ENCODE measurements around the gene LYZL4.

The LYZL4 gene

GRCh38 chr3:42375121-42375800 lies 35.1 kb downstream of the LYZL4 start:
- Histone ChIP-seq H3K27ac (replicated peaks) (peak overlapping the region; percentile 86), H3K4me3 (replicated peaks; ENCODE audit: insufficient read depth, low read length) (no peak overlapping the region), H3K27me3 (ENCODE audit: insufficient read depth, poor library complexity, severe bottlenecking) (no peaks in the 10 kb centered on the region)
- 0 out of 2 replicates have a peak, but pooled peaks have one; percentile 26 for TF ChIP-seq POLR2AphosphoS5 (IDR thresholded peaks at IDR 0.05; ENCODE audit: low read depth)
- peak; percentile 86; the same call in 1 of the 2 replicates for TF ChIP-seq SPI1 (IDR thresholded peaks at IDR 0.05; ENCODE audit: borderline replicate concordance, low read depth)
- no peak for TF ChIP-seq CTCF (IDR thresholded peaks at IDR 0.05; ENCODE audit: insufficient read depth, low read length)
- DNase-seq (ENCODE audit: low read depth in 1 of 2, low spot score in 1 of 2) = peak; percentile 41 to 80

GRCh38 chr3:42371776-42372175 lies 38.6 kb downstream of the LYZL4 start:
- Histone ChIP-seq H3K27me3 (ENCODE audit: insufficient read depth, poor library complexity, severe bottlenecking) (no peaks in the 10 kb centered on the region), H3K4me3 (replicated peaks; ENCODE audit: insufficient read depth, low read length) (no peak overlapping the region), H3K27ac (replicated peaks) (no peak overlapping the region; the same call in 1 of the 2 replicates)
- no peak for DNase-seq (ENCODE audit: low read depth in 1 of 2, low spot score in 1 of 2)
- TF ChIP-seq CTCF (IDR thresholded peaks at IDR 0.05; ENCODE audit: insufficient read depth, low read length) (no peak), REST (IDR thresholded peaks at IDR 0.05; ENCODE audit: insufficient replicate concordance, low read depth) (no peak), GABPA (IDR thresholded peaks at IDR 0.05; ENCODE audit: low read depth) (no peak), POLR2AphosphoS5 (IDR thresholded peaks at IDR 0.05; ENCODE audit: low read depth) (no peak), SPI1 (IDR thresholded peaks at IDR 0.05; ENCODE audit: borderline replicate concordance, low read depth) (no peak)

GRCh38 chr3:42369832-42370231 lies 40.6 kb downstream of the LYZL4 start:
- no peak for DNase-seq (ENCODE audit: low read depth in 1 of 2, low spot score in 1 of 2)
- no peaks in the 10 kb centered on the region for H3K27me3 ChIP-seq (ENCODE audit: insufficient read depth, poor library complexity, severe bottlenecking)
- no peak overlapping the region for H3K27ac ChIP-seq (replicated peaks)
- H3K4me3 ChIP-seq (replicated peaks; ENCODE audit: insufficient read depth, low read length) = no peak overlapping the region
- TF ChIP-seq POLR2AphosphoS5 (IDR thresholded peaks at IDR 0.05; ENCODE audit: low read depth) = no peak
- TF ChIP-seq CTCF (IDR thresholded peaks at IDR 0.05; ENCODE audit: insufficient read depth, low read length) = no peak
- TF ChIP-seq GABPA (IDR thresholded peaks at IDR 0.05; ENCODE audit: low read depth) = no peak
- TF ChIP-seq REST (IDR thresholded peaks at IDR 0.05; ENCODE audit: insufficient replicate concordance, low read depth) = no peak
- no peak for TF ChIP-seq SPI1 (IDR thresholded peaks at IDR 0.05; ENCODE audit: borderline replicate concordance, low read depth)
